K562 (cell line): ENCODE data around the gene RC3H2. TPM values are rescaled to one million over a fixed set of nuclear protein-coding genes. Genes with fewer than 3 reads are reported as not detected.

Experiments used
- ATAC-seq: fragments of 200-7000 bp; cut with Tn5 transposase; 3 replicates; pipeline ENCODE4 v1.9.1; 2020; ENCODE audit warnings: moderate library complexity
- BruUV-seq: library from RNA; stranded (reverse); fragments of 400-500 nt; replicated peaks from 2 replicates; lab custom pipeline; 2021; lab: Mats Ljungman, UMichigan
- CTCF ChIA-PET: fragments of 300-600 bp; formaldehyde crosslinking; extraction: SDS; loops from one replicate; lab custom pipeline; 2021; ENCODE audit warnings: low intra/inter-chr PET ratio; lab: Yijun Ruan, JAX
- POLR2A ChIA-PET: fragments of 300-600, 350-650 bp; sonication (Branson Sonifier 250); formaldehyde crosslinking; extraction: SDS; loops from one replicate; lab custom pipeline; 2021; ENCODE audit warnings: antibody characterized with exemption, inconsistent platforms; lab: Yijun Ruan, JAX
- DNase-seq, 4 experiments: peaks; one replicate each; pipeline versions ENCODE4 v3.0.0 to v3.0.0-alpha.2; 2011 to 2018; ENCODE audit warnings: low spot score in 3 of 4, mixed read lengths in 3 of 4; ENCODE audit errors: extremely low read depth in 1 of 4
- FAIRE-seq: peaks from 2 replicates; lab custom pipeline; 2011; peaks lifted over from hg19 to GRCh38; lab: Jason Lieb, UNC
- H2AFZ ChIP-seq: 2 replicates; pipeline ENCODE4 v1.6.0; 2011; ENCODE audit warnings: low read depth, low read length, control low read depth, inconsistent platforms
- H3K27ac ChIP-seq: fragments of 200-600 bp; 3 replicates; pipeline ENCODE4 v1.8.0; 2011; ENCODE audit warnings: low read depth, mild to moderate bottlenecking, control low read depth, inconsistent platforms, low read length, moderate library complexity, mixed read lengths; ENCODE audit errors: extremely low read depth
- H3K27me3 ChIP-seq, 2 experiments: fragments of 300-600 bp in 1 of 2; 2 replicates in 1 of 2; 3 replicates in 1 of 2; pipeline versions ENCODE4 v1.6.0 to v1.8.0; 2011; ENCODE audit warnings: inconsistent platforms in 2 of 2, low read length in 2 of 2, mild to moderate bottlenecking in 1 of 2, mixed read lengths in 1 of 2, moderate library complexity in 1 of 2; ENCODE audit not compliant: control insufficient read depth in 2 of 2, insufficient read depth in 2 of 2
- H3K36me3 ChIP-seq: fragments of 300-600 bp; 3 replicates; pipeline ENCODE4 v1.8.0; 2011; ENCODE audit warnings: mild to moderate bottlenecking, low read length, inconsistent platforms; ENCODE audit not compliant: control insufficient read depth, insufficient read depth
- H3K4me1 ChIP-seq, 2 experiments: fragments of 200-600 bp in 1 of 2; replicated peaks in 1 of 2; 2 replicates in 1 of 2; 3 replicates in 1 of 2; pipeline versions ENCODE4 v1.5.1 to v1.8.0; 2011; ENCODE audit warnings: inconsistent platforms in 2 of 2, low read length in 2 of 2, mild to moderate bottlenecking in 1 of 2, mixed read lengths in 1 of 2, moderate library complexity in 1 of 2; ENCODE audit not compliant: control insufficient read depth in 2 of 2, insufficient read depth in 2 of 2
- H3K4me2 ChIP-seq: 2 replicates; pipeline ENCODE4 v1.6.1; 2011; ENCODE audit warnings: low read length, control low read depth, inconsistent platforms, mixed read lengths; ENCODE audit not compliant: insufficient read depth
- H3K4me3 ChIP-seq: fragments of 200-600 bp; sonication (generic), shearing (Covaris generic); 2 replicates; pipeline ENCODE4 v1.5.1; 2016; ENCODE audit warnings: control low read depth, inconsistent platforms
- H3K79me2 ChIP-seq: fragments of 200-600 bp; 3 replicates; pipeline ENCODE4 v1.8.0; 2011; ENCODE audit warnings: low read length, inconsistent platforms; ENCODE audit not compliant: control insufficient read depth, insufficient read depth
- H3K9ac ChIP-seq, 2 experiments: 2 replicates each; pipeline versions ENCODE4 v1.6.0 to v1.6.1; 2011; ENCODE audit warnings: low read depth in 2 of 2, low read length in 2 of 2, control low read depth in 1 of 2, inconsistent platforms in 1 of 2, mild to moderate bottlenecking in 1 of 2, mixed read lengths in 1 of 2; ENCODE audit not compliant: insufficient read depth in 1 of 2
- H3K9me1 ChIP-seq: one replicate; pipeline ENCODE4 v1.6.0; 2011; ENCODE audit warnings: inconsistent platforms, mild to moderate bottlenecking, low read length, moderate library complexity; ENCODE audit not compliant: control insufficient read depth, insufficient read depth
- H3K9me3 ChIP-seq: replicated peaks from 2 replicates; pipeline ENCODE4 v1.5.1; 2011; ENCODE audit warnings: low read depth, low read length, inconsistent platforms; ENCODE audit not compliant: control insufficient read depth, insufficient read depth
- H4K20me1 ChIP-seq: replicated peaks from 2 replicates; pipeline ENCODE4 v1.6.1; 2011; ENCODE audit warnings: low read length, inconsistent platforms, mixed read lengths; ENCODE audit not compliant: control insufficient read depth, insufficient read depth
- ASH1L ChIP-seq: fragments of 450-650 bp; IDR thresholded peaks from 2 replicates; pipeline ENCODE4 v1.6.1; 2018; ENCODE audit warnings: borderline replicate concordance, mild to moderate bottlenecking, low read depth; ENCODE audit not compliant: partially characterized antibody
- CREB1 ChIP-seq, 2 experiments: sonication (generic) in 1 of 2; formaldehyde crosslinking in 1 of 2; IDR thresholded peaks; 2 replicates each; pipeline versions ENCODE4 v1.6.1 to v1.8.0; 2012 to 2022; ENCODE audit warnings: inconsistent platforms in 1 of 2, mild to moderate bottlenecking in 1 of 2, missing genetic modification reagents in 1 of 2, moderate library complexity in 1 of 2
- ELK3 ChIP-seq: fragments of 450-650 bp; formaldehyde crosslinking; IDR thresholded peaks from 2 replicates; pipeline ENCODE4 v1.4.0; 2020; ENCODE audit warnings: mild to moderate bottlenecking
- HOMEZ ChIP-seq: fragments of 250-450 bp; sonication (Bioruptor Pico); IDR thresholded peaks from 2 replicates; pipeline ENCODE4 v1.4.0; 2020; ENCODE audit warnings: mild to moderate bottlenecking, moderate library complexity
- KLF13 ChIP-seq: fragments of 450-650 bp; IDR thresholded peaks from 2 replicates; pipeline ENCODE4 v1.6.1; 2016; ENCODE audit warnings: missing genetic modification characterization, low read depth, mild to moderate bottlenecking, missing compliant biosample characterization, moderate library complexity, borderline replicate concordance
- NFIC ChIP-seq: fragments of 450-650 bp; IDR thresholded peaks from 2 replicates; pipeline ENCODE4 v1.6.1; 2017; ENCODE audit warnings: mild to moderate bottlenecking, inconsistent platforms
- PHF21A ChIP-seq: fragments of 450-650 bp; IDR thresholded peaks from 2 replicates; pipeline ENCODE4 v1.6.1; 2017; ENCODE audit warnings: low read depth, borderline replicate concordance
- SETDB1 ChIP-seq: IDR thresholded peaks from one replicate; pipeline ENCODE4 v1.6.1; 2012; ENCODE audit warnings: low read length, control low read depth, inconsistent platforms
- TEAD1 ChIP-seq, 2 experiments: fragments of 450-650 bp in 1 of 2; sonication (generic) in 1 of 2; formaldehyde crosslinking; IDR thresholded peaks; 2 replicates each; pipeline versions ENCODE4 v1.4.0 to v1.8.0; 2020 to 2022; ENCODE audit warnings: mild to moderate bottlenecking in 2 of 2, missing genetic modification reagents in 1 of 2
- ZNF23 ChIP-seq: fragments of 250-450 bp; sonication (Bioruptor Pico); IDR thresholded peaks from 2 replicates; pipeline ENCODE4 v1.4.0; 2020; ENCODE audit warnings: mild to moderate bottlenecking
- ZNF75A ChIP-seq: fragments of 450-650 bp; formaldehyde crosslinking; IDR thresholded peaks from 2 replicates; pipeline ENCODE4 v1.4.0; 2020; ENCODE audit warnings: mild to moderate bottlenecking
- ZZZ3 ChIP-seq: fragments of 450-650 bp; IDR thresholded peaks from 2 replicates; pipeline ENCODE4 v1.6.1; 2016; ENCODE audit warnings: antibody characterized with exemption, mild to moderate bottlenecking, moderate library complexity
- WGBS: fragments of 100-300 bp; shearing (Covaris generic); methylation state at CpG from one replicate; pipeline ENCODE4 v1.1.6; 2016; ENCODE audit warnings: low coverage, mixed read lengths; ENCODE audit not compliant: insufficient coverage; ENCODE audit errors: missing lambda C conversion rate; 5-methylcytosine and 5-hydroxymethylcytosine counted together
- in situ Hi-C: fragments of 300-500 bp; cut with MboI; formaldehyde crosslinking; loops from 4 replicates; pipeline ENCODE4 v1.15.0; 2018; ENCODE audit warnings: inconsistent platforms, mixed read lengths
- intact Hi-C: fragments of 100-400 bp; cut with micrococcal nuclease; formaldehyde crosslinking; loops from 2 replicates; pipeline ENCODE4 v1.14.2; 2022
- polyA plus RNA-seq, 8 experiments: library from polyadenylated mRNA; depleted of rRNA in 4 of 8; stranded (reverse) in 5 of 8; unstranded in 3 of 8; fragments of >200 nt; fragmentation: Nextera tagmentation in 2 of 8; fragmentation: Illumina TruSeq in 1 of 8; extraction: Ambion mirVana in 2 of 8; extraction: Trizol in 1 of 8; gene quantifications; 2 replicates each; pipeline versions ENCODE4 v1.2.1 to v1.2.3, GENCODE V29; 2011 to 2014; ENCODE audit warnings: inconsistent platforms in 1 of 8, missing spikeins in 1 of 8
- total RNA-seq, 7 experiments: library from RNA; depleted of rRNA in 6 of 7; stranded (reverse); fragments of >200 nt in 6 of 7; fragmentation: Illumina TruSeq in 2 of 7; extraction: Trizol in 2 of 7; gene quantifications; 2 replicates each; pipeline versions ENCODE4 v1.2.1 to v1.2.3, GENCODE V29; 2011 to 2021; ENCODE audit warnings: low replicate concordance in 1 of 7
- TF ChIP-seq, protein P1 (sequence below): sonication (generic); formaldehyde crosslinking; IDR thresholded peaks from 2 replicates; pipeline ENCODE4 v1.8.0; 2022; ENCODE audit warnings: mild to moderate bottlenecking, missing genetic modification reagents
- TF ChIP-seq, protein P2 (sequence below): fragments of 250-450 bp; sonication (Bioruptor Pico); IDR thresholded peaks from 2 replicates; pipeline ENCODE4 v1.5.0; 2021; ENCODE audit warnings: mild to moderate bottlenecking, moderate library complexity

Gene RC3H2
- total and polyA plus RNA-seq, 9 of the 15 experiments (the other 6 are each of a cell fraction or from before 2014, with no cell fraction given) = 5.6 to 35.4 (median 18.6) TPM

DNA sequence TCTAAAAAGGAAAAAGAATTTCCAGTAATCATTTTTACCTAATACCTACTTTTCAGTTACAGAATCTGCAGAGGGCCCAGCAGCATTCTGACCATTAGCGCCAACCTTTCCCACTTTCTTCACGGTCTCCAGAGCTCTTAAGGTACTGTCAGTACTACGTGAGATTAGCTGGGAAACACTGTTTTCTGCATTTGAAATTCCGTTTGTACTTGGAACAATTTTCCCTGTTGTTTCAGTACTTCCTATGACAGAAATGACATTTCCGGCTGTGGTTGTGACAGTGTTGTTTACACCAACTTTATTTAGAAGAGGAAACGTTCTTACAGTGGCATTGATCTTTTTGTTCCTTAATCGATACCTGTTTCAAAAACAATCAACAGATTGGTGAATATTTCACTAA is 39.9 kb downstream of the RC3H2 start (continued):
- TF ChIP-seq HOMEZ (no peak), NFIC (no peak)

DNA sequence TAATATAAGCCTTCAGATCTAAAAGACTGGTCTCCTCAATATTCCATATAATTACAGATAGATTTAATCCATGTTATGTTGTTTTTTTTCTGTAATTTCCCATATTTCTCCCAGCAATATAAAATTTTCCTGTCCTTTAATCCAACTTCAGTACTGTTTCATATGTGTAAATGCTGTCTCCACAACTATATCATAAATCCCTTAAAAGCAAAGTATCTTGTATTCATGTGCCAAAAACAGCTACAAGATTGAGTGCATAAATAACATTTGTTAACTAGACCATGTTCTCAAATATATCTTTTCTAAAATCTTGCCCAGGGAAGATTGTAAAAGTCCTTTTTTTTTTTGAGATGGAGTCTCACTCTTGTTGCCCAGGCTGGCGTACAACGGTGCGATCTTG is 41.8 kb downstream of the RC3H2 start:
- Histone ChIP-seq H3K4me2 (no peak overlapping the region), H3K9me3 (no peaks in the 10 kb centered on the region), H3K79me2 (no peaks in the 10 kb centered on the region), H3K27ac (no peak overlapping the region), H2AFZ (no peak overlapping the region), H3K4me1 (no peaks in the 10 kb centered on the region), H3K4me3 (no peak overlapping the region), H3K9me1 (no peaks in the 10 kb centered on the region), H3K27me3 (no peaks in the 10 kb centered on the region), H3K9ac (no peak overlapping the region), H3K36me3 (peaks cover 39% of the 10 kb centered on the region), H4K20me1 (no peaks in the 10 kb centered on the region)
- ATAC-seq = no peak
- no peak for DNase-seq
- ChIA-PET CTCF (no interaction called here), POLR2A (no interaction called here)
- BruUV-seq = no TSS peak
- 94% methylated on average over 3 of the region's 3 CpGs for WGBS
- in situ Hi-C loops (no loop called here), intact Hi-C loops (no loop called here)
- no peak for FAIRE-seq
- TF ChIP-seq CREB1 (IDR thresholded peaks at IDR 0.05) = no peak
- no peak for TF ChIP-seq CREB1 (CRISPR knock-in tag; IDR thresholded peaks at IDR 0.05)
- no peak for TF ChIP-seq ASH1L
- TF ChIP-seq SETDB1 = no peak
- no peak for TF ChIP-seq TEAD1 (CRISPR knock-in tag; IDR thresholded peaks at IDR 0.05)
- no peak for TF ChIP-seq KLF13
- TF ChIP-seq ZNF23 (CRISPR knock-in tag) = no peak
- TF ChIP-seq, protein P1, sequence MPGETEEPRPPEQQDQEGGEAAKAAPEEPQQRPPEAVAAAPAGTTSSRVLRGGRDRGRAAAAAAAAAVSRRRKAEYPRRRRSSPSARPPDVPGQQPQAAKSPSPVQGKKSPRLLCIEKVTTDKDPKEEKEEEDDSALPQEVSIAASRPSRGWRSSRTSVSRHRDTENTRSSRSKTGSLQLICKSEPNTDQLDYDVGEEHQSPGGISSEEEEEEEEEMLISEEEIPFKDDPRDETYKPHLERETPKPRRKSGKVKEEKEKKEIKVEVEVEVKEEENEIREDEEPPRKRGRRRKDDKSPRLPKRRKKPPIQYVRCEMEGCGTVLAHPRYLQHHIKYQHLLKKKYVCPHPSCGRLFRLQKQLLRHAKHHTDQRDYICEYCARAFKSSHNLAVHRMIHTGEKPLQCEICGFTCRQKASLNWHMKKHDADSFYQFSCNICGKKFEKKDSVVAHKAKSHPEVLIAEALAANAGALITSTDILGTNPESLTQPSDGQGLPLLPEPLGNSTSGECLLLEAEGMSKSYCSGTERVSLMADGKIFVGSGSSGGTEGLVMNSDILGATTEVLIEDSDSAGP (CRISPR knock-in tag) = no peak
- no peak for TF ChIP-seq ELK3 (CRISPR knock-in tag)
- TF ChIP-seq, protein P2, sequence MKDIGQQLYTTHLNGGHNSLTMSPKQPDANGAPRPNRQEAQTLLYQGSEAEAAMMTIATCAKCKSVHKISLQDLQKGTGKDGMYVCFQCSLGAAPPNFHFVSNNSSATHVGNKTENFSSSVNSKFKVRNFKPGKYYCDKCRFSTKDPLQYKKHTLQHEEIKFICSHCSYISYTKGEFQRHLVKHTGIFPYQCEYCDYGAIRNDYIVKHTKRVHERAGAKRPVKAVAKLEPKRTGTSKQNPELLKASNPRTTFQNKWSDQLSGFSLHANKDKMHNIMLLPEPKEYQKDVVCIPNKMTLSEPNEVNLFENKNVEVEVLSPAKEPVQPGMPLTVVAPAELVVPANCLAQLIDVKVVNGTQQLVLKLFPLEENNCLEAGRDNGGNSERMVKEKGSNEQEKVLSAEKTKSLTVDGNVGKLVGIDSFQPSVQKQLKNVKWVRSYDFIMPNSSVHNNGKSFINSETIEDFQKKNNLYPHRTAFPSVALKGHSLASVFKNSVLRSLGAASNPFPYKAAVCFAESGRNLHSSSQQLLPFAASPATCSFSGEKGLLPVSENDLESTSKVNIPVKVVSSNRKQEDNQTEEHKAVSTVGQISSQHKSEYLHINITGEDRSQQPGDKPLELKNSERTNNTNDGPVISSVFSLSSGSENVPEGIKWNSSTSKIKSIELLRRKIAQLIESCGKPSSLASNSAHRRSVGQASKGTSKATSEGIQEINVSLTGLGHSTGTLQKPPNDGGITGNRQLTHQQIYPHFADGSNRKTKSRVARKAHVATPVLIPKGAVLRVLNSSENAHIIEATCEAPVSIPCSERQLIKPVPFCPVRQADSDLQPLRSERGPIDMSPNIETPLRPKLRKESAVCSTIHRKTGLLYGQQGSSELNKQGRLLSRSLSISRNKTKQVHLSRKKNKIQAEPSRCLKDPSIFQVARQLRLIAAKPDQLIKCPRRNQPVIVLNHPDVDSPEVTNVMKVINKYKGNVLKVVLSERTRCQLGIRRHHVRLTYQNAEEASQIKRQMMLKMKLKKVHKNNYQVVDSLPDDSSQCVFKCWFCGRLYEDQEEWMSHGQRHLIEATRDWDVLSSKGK (CRISPR knock-in tag) = no peak
- TF ChIP-seq ZZZ3 = no peak
- TF ChIP-seq PHF21A = no peak
- TF ChIP-seq ZNF75A (CRISPR knock-in tag) = no peak
